OCI-LY7 (cell line): ENCODE results near the gene SRRM4. TPM values are rescaled to one million over a fixed set of nuclear protein-coding genes. Genes with fewer than 3 reads are reported as not detected.

Experiments
- BruUV-seq: library from RNA; stranded (reverse); fragments of 400-500 nt; replicated peaks from 2 replicates; lab custom pipeline; 2021; lab: Mats Ljungman, UMichigan
- CTCF ChIA-PET: fragments of 300-600 bp; sonication (Branson Sonifier 250); formaldehyde crosslinking; loops from one replicate; lab custom pipeline; 2022; ENCODE audit warnings: antibody characterized with exemption; ENCODE audit not compliant: unreplicated experiment; lab: Charles Lee
- POLR2A ChIA-PET: fragments of 300-600 bp; sonication (Branson Sonifier 250); formaldehyde crosslinking; loops from one replicate; lab custom pipeline; 2022; ENCODE audit warnings: antibody characterized with exemption; lab: Charles Lee
- DNase-seq: peaks from one replicate; pipeline ENCODE4 v3.0.0-alpha.2; 2015; ENCODE audit warnings: low spot score
- H2AFZ ChIP-seq: fragments of 200-600 bp; sonication (generic), shearing (Covaris generic); 2 replicates; pipeline ENCODE4 v1.6.1; 2014; ENCODE audit warnings: mild to moderate bottlenecking, antibody characterized with exemption, low read length, moderate library complexity
- H3K27ac ChIP-seq: fragments of 200-600 bp; sonication (generic); 2 replicates; pipeline ENCODE4 v1.5.1; 2014; ENCODE audit warnings: mixed run types, low read depth, mild to moderate bottlenecking, moderate library complexity, low read length, inconsistent platforms; ENCODE audit not compliant: poor library complexity, severe bottlenecking
- H3K36me3 ChIP-seq: fragments of 200-600 bp; sonication (generic); 2 replicates; pipeline ENCODE4 v1.6.1; 2014; ENCODE audit warnings: mild to moderate bottlenecking, antibody characterized with exemption, low read length, moderate library complexity, mixed read lengths; ENCODE audit not compliant: insufficient read depth
- H3K4me1 ChIP-seq: fragments of 200-600 bp; sonication (generic); 2 replicates; pipeline ENCODE4 v1.5.1; 2014; ENCODE audit warnings: mild to moderate bottlenecking, low read length; ENCODE audit not compliant: insufficient read depth, poor library complexity, severe bottlenecking
- H3K4me2 ChIP-seq: fragments of 200-600 bp; sonication (generic); 2 replicates; pipeline ENCODE4 v1.6.1; 2014; ENCODE audit warnings: mild to moderate bottlenecking, low read length
- H3K4me3 ChIP-seq: fragments of 200-600 bp; sonication (generic); 2 replicates; pipeline ENCODE4 v1.5.1; 2014; ENCODE audit warnings: mild to moderate bottlenecking, low read depth, low read length; ENCODE audit not compliant: poor library complexity, severe bottlenecking
- H3K79me2 ChIP-seq: fragments of 200-600 bp; sonication (generic); 2 replicates; pipeline ENCODE4 v1.6.1; 2016; ENCODE audit warnings: low read depth, mild to moderate bottlenecking, low read length, moderate library complexity, mixed read lengths; ENCODE audit not compliant: insufficient read depth
- H3K9me2 ChIP-seq: fragments of 200-600 bp; sonication (generic); 2 replicates; pipeline ENCODE4 v1.6.1; 2016; ENCODE audit warnings: mild to moderate bottlenecking, low read length, mixed read lengths; ENCODE audit not compliant: insufficient read depth
- H3K9me3 ChIP-seq: fragments of 200-600 bp; sonication (generic); 2 replicates; pipeline ENCODE4 v1.6.1; 2014; ENCODE audit warnings: mild to moderate bottlenecking, mixed run types, low read length, mixed read lengths
- H4K20me1 ChIP-seq: fragments of 200-600 bp; sonication (generic); 2 replicates; pipeline ENCODE4 v1.6.1; 2014; ENCODE audit warnings: mild to moderate bottlenecking, antibody characterized with exemption, low read length, moderate library complexity, mixed read lengths; ENCODE audit not compliant: insufficient read depth
- CTCF ChIP-seq: fragments of 200-600 bp; sonication (generic); conservative IDR thresholded peaks from 2 replicates; pipeline ENCODE4 v1.5.1; 2014; ENCODE audit warnings: mild to moderate bottlenecking, antibody characterized with exemption, low read length, moderate library complexity, mixed read lengths
- EZH2phosphoT487 ChIP-seq: fragments of 200-600 bp; sonication (generic); IDR thresholded peaks from 2 replicates; pipeline ENCODE4 v1.6.1; 2018; ENCODE audit warnings: low read depth, borderline replicate concordance, mild to moderate bottlenecking, mixed run types, antibody characterized with exemption, low read length, moderate library complexity, mixed read lengths
- intact Hi-C: fragments of 100-400 bp; cut with micrococcal nuclease; formaldehyde crosslinking; loops from one replicate; pipeline ENCODE4 v1.10.0; 2022; ENCODE audit not compliant: unreplicated experiment
- total RNA-seq, 2 experiments: library from RNA; depleted of rRNA in 1 of 2; stranded (reverse); fragments of >200 nt in 1 of 2; shearing (Covaris generic) in 1 of 2; gene quantifications; 2 replicates each; pipeline ENCODE4 v1.2.3, GENCODE V29; 2014 to 2022

Gene SRRM4
- total RNA-seq, 2 experiments from 2014 or later = not detected

- Histone ChIP-seq H3K27ac (no peak overlapping the region), H3K79me2 (no peaks in the 10 kb centered on the region), H2AFZ (no peak overlapping the region), H3K9me2 (no peaks in the 10 kb centered on the region), H3K9me3 (no peaks in the 10 kb centered on the region), H3K4me3 (no peak overlapping the region), H3K4me1 (no peaks in the 10 kb centered on the region), H4K20me1 (no peaks in the 10 kb centered on the region), H3K4me2 (no peak overlapping the region), H3K36me3 (no peaks in the 10 kb centered on the region)
- no peak for DNase-seq
- TF ChIP-seq EZH2phosphoT487 (no peak), CTCF (no peak)
- intact Hi-C loops = no loop called here
- CTCF ChIA-PET = no interaction called here
- no TSS peak for BruUV-seq
- POLR2A ChIA-PET = no interaction called here
These were observed 219.3 kb downstream of the SRRM4 start for GRCh38 chr12:119200601-119201000.

GRCh38 chr12:119201789-119202543 lies 220.6 kb downstream of the SRRM4 start:
- POLR2A ChIA-PET = interaction anchor here (0.6 kb wide), 1 partner anchor 247 kb away, joined by 3 read pairs; no protein-coding TSS in a partner anchor
- Histone ChIP-seq H4K20me1 (no peaks in the 10 kb centered on the region), H3K9me3 (no peaks in the 10 kb centered on the region), H3K79me2 (no peaks in the 10 kb centered on the region), H3K4me1 (no peaks in the 10 kb centered on the region), H2AFZ (no peak overlapping the region), H3K9me2 (no peaks in the 10 kb centered on the region), H3K36me3 (no peaks in the 10 kb centered on the region), H3K4me3 (no peak overlapping the region), H3K27ac (no peak overlapping the region), H3K4me2 (no peak overlapping the region)
- TF ChIP-seq EZH2phosphoT487 (no peak), CTCF (no peak)
- intact Hi-C loops = no loop called here
- no peak for DNase-seq
- CTCF ChIA-PET = no interaction called here
- no TSS peak for BruUV-seq

- H4K20me1 ChIP-seq = no peaks in the 10 kb centered on the region
- no peak overlapping the region for H2AFZ ChIP-seq
- no peaks in the 10 kb centered on the region for H3K79me2 ChIP-seq
- H3K4me1 ChIP-seq = no peaks in the 10 kb centered on the region
- no peaks in the 10 kb centered on the region for H3K9me3 ChIP-seq
- no peak overlapping the region for H3K4me2 ChIP-seq
- BruUV-seq = no TSS peak
- H3K27ac ChIP-seq = no peak overlapping the region
- intact Hi-C loops = no loop called here
- H3K36me3 ChIP-seq = no peaks in the 10 kb centered on the region
- DNase-seq = no peak
- H3K9me2 ChIP-seq = no peaks in the 10 kb centered on the region
- ChIA-PET CTCF (no interaction called here), POLR2A (no interaction called here)
- TF ChIP-seq CTCF = no peak
- no peak for TF ChIP-seq EZH2phosphoT487
- H3K4me3 ChIP-seq = no peak overlapping the region
These were observed 221.2 kb downstream of the SRRM4 start for GRCh38 chr12:119202544-119202943.
